ENCODE measurements around the gene ELOVL5.
"Not testable (repeated sequence)": the region's sequence is repeated elsewhere in the genome, so short reads cannot be mapped to it uniquely, and the experiment has no call there.

ELOVL5 gene

DNA sequence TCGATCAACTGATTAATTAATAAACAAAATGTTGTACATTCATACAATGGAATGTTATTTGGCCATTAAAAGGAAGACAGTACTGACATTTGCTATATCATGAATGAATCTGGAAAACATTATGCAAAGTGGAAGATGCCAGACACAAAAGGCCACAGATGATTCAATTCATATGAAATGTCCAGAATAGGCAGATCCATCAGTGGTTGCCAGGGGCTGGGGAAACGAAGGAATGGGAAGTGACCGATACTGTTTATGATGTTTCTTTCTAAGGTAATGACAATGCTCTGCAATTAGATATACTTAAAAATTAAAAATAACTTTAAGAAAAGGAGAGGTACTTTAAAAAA, 37.2 kb downstream of the ELOVL5 start:
- no peak overlapping the region for H3K4me3 ChIP-seq (ENCODE audit: low read depth in 1 of 2, low read length in 2 of 2)
- H3K4me1 ChIP-seq (ENCODE audit: insufficient read depth, low read length) = peaks cover 57% of the 10 kb centered on the region
- no peak overlapping the region for H3K9ac ChIP-seq (ENCODE audit: low read length)
- H3K27me3 ChIP-seq (ENCODE audit: control insufficient read depth in 1 of 2, insufficient read depth in 2 of 2, low read length in 2 of 2) = no peaks in the 10 kb centered on the region
- H3K27ac ChIP-seq (ENCODE audit: low read depth, low read length) = no peak overlapping the region
- H3K36me3 ChIP-seq (ENCODE audit: insufficient read depth, low read length) = no peaks in the 10 kb centered on the region
- no peaks in the 10 kb centered on the region for H3K9me3 ChIP-seq (ENCODE audit: low read length)

DNA sequence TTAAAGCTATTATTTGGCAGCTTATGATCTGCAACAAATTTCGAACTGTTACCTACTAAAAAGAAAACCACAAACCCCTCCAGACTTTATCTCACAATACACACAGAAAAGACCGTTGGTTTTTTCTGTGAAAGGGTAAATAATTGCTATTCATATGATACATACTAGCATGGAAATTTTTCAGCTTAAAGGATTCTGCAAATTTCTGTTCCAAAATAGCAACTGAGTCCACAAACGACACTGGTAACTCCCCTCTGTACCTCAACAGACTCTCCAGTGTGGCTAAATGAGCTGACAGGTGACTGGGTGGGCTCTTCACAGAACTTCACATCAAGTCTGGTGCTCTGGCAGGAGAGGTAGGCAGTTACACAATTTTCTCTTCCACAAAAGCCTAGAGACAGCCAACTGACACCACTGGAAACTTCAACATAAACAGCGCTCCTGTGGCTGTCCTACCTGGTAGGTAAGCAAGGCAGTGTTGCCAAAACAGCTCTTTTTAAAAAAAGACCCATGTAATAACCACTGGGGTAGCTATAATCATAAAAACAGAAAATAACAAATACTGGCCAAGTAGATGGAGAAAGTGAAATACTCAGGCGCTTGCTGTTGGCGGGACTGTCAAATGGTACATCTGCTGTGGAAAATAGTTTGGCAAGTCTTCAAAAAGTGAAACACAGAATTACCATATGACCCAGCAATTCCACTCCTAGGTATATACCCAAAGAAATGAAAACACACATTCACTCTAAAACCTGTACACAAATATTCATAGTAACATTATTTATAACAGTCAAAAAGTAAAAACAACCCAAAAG, 37.8 kb downstream of the ELOVL5 start:
- H3K27me3 ChIP-seq (ENCODE audit: control insufficient read depth in 1 of 2, insufficient read depth in 2 of 2, low read length in 2 of 2) = no peaks in the 10 kb centered on the region
- H3K9ac ChIP-seq (ENCODE audit: low read length) = no peak overlapping the region
- H3K36me3 ChIP-seq (ENCODE audit: insufficient read depth, low read length) = no peaks in the 10 kb centered on the region
- H3K4me3 ChIP-seq (ENCODE audit: low read depth in 1 of 2, low read length in 2 of 2) = no peak overlapping the region
- no peaks in the 10 kb centered on the region for H3K9me3 ChIP-seq (ENCODE audit: low read length)
- peaks cover 51% of the 10 kb centered on the region for H3K4me1 ChIP-seq (ENCODE audit: insufficient read depth, low read length)
- H3K27ac ChIP-seq (ENCODE audit: low read depth, low read length) = no peak overlapping the region

DNA sequence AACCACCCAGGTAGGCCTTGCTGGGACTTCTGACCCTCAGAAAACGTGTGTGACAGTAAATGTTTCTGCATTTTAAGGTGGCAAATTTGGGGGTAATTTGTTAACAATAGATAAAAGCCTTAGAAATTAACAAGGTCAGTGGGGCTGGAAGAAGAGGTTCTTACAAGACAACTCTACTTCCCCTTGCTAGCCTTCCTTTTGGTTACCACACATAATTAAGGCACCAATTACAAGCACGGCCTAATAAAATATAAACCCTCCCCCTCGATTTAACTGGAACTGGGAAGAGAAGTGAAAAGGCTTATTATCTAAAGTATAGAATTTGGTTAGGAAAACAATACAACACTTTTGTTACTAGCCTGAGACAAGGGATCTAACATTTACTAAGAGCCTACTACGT, 38.8 kb downstream of the ELOVL5 start:
- no peaks in the 10 kb centered on the region for H3K27me3 ChIP-seq (ENCODE audit: control insufficient read depth in 1 of 2, insufficient read depth in 2 of 2, low read length in 2 of 2)
- H3K9ac ChIP-seq (ENCODE audit: low read length) = no peak overlapping the region
- peaks cover 41% of the 10 kb centered on the region for H3K4me1 ChIP-seq (ENCODE audit: insufficient read depth, low read length)
- no peak overlapping the region for H3K4me3 ChIP-seq (ENCODE audit: low read depth in 1 of 2, low read length in 2 of 2)
- H3K9me3 ChIP-seq (ENCODE audit: low read length) = no peaks in the 10 kb centered on the region
- no peak overlapping the region for H3K27ac ChIP-seq (ENCODE audit: low read depth, low read length)
- no peaks in the 10 kb centered on the region for H3K36me3 ChIP-seq (ENCODE audit: insufficient read depth, low read length)

GRCh38 chr6:53309059-53309900, 39.5 kb downstream of the ELOVL5 start:
- Histone ChIP-seq H3K9ac (ENCODE audit: low read length) (no peak overlapping the region), H3K4me1 (ENCODE audit: insufficient read depth, low read length) (peaks cover 36% of the 10 kb centered on the region), H3K27me3 (ENCODE audit: control insufficient read depth in 1 of 2, insufficient read depth in 2 of 2, low read length in 2 of 2) (no peaks in the 10 kb centered on the region), H3K4me3 (ENCODE audit: low read depth in 1 of 2, low read length in 2 of 2) (no peak overlapping the region), H3K27ac (ENCODE audit: low read depth, low read length) (no peak overlapping the region), H3K36me3 (ENCODE audit: insufficient read depth, low read length) (no peaks in the 10 kb centered on the region), H3K9me3 (ENCODE audit: low read length) (no peaks in the 10 kb centered on the region)

DNA sequence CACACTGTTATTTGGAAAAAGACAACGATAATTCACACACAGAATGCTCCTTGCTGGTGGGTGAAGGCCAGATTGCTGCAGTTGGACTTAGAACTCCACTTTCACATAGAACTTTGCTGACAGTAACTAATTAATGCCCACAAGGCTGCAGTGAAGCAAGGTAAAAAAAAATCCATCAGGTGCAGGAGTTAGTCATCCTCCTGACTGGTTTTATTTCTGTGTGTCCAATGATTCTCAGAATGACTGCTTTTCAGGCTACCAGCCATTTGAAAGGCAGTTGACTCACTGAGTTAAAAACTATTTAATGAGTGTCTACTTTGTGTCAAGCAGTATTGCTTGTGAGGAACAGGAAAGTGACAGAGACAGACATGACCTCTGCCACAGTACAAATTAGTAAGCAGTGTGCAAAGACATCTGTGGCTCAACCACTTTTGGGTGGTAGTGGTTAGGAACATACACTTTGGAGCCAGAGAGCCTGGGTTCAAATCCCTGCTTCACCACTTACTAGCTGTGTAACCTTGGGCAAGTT, 41.9 kb downstream of the ELOVL5 start:
- H3K9me3 ChIP-seq (ENCODE audit: low read length) = no peaks in the 10 kb centered on the region
- no peak overlapping the region for H3K27ac ChIP-seq (ENCODE audit: low read depth, low read length)
- no peak overlapping the region for H3K9ac ChIP-seq (ENCODE audit: low read length)
- H3K4me3 ChIP-seq (ENCODE audit: low read depth in 1 of 2, low read length in 2 of 2) = no peak overlapping the region
- H3K4me1 ChIP-seq (ENCODE audit: insufficient read depth, low read length) = peaks cover 47% of the 10 kb centered on the region
- H3K36me3 ChIP-seq (ENCODE audit: insufficient read depth, low read length) = no peaks in the 10 kb centered on the region
- no peaks in the 10 kb centered on the region for H3K27me3 ChIP-seq (ENCODE audit: control insufficient read depth in 1 of 2, insufficient read depth in 2 of 2, low read length in 2 of 2)

- not testable (repeated sequence) for H3K27ac ChIP-seq (ENCODE audit: low read depth, low read length); H3K27me3 ChIP-seq (ENCODE audit: control insufficient read depth in 1 of 2, insufficient read depth in 2 of 2, low read length in 2 of 2); H3K9ac ChIP-seq (ENCODE audit: low read length); H3K9me3 ChIP-seq (ENCODE audit: low read length); H3K4me3 ChIP-seq (ENCODE audit: low read depth in 1 of 2, low read length in 2 of 2); H3K36me3 ChIP-seq (ENCODE audit: insufficient read depth, low read length)
- peaks cover 50% of the 10 kb centered on the region for H3K4me1 ChIP-seq (ENCODE audit: insufficient read depth, low read length)
Observed at GRCh38 chr6:53306217-53306616, 42.5 kb downstream of the ELOVL5 start.

GRCh38 chr6:53305506-53306005, 43.2 kb downstream of the ELOVL5 start:
- not testable (repeated sequence) for H3K4me3 ChIP-seq (ENCODE audit: low read depth in 1 of 2, low read length in 2 of 2); H3K27me3 ChIP-seq (ENCODE audit: control insufficient read depth in 1 of 2, insufficient read depth in 2 of 2, low read length in 2 of 2); H3K27ac ChIP-seq (ENCODE audit: low read depth, low read length); H3K9ac ChIP-seq (ENCODE audit: low read length); H3K36me3 ChIP-seq (ENCODE audit: insufficient read depth, low read length); H3K9me3 ChIP-seq (ENCODE audit: low read length)
- peaks cover 57% of the 10 kb centered on the region for H3K4me1 ChIP-seq (ENCODE audit: insufficient read depth, low read length)

DNA sequence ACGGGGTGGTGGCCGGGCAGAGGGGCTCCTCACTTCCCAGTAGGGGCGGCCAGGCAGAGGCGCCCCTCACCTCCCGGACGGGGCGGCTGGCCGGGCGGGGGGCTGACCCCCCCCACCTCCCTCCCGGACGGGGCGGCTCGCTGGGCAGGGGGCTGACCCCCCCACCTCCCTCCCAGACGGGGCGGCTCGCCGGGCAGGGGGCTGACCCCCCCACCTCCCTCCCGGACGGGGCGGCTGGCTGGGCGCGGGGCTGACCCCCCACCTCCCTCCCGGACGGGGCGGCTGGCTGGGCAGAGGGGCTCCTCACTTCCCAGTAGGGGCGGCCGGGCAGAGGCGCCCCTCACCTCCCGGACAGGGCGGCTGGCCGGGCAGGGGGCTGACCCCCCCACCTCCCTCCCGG, 43.8 kb downstream of the ELOVL5 start:
- H3K4me3 ChIP-seq (ENCODE audit: low read depth in 1 of 2, low read length in 2 of 2); H3K27ac ChIP-seq (ENCODE audit: low read depth, low read length); H3K9ac ChIP-seq (ENCODE audit: low read length); H3K27me3 ChIP-seq (ENCODE audit: control insufficient read depth in 1 of 2, insufficient read depth in 2 of 2, low read length in 2 of 2); H3K36me3 ChIP-seq (ENCODE audit: insufficient read depth, low read length); H3K9me3 ChIP-seq (ENCODE audit: low read length): not testable (repeated sequence)
- peaks cover 63% of the 10 kb centered on the region for H3K4me1 ChIP-seq (ENCODE audit: insufficient read depth, low read length)

GRCh38 chr6:53302678-53303360, 45.9 kb downstream of the ELOVL5 start:
- peaks cover 54% of the 10 kb centered on the region for H3K4me1 ChIP-seq (ENCODE audit: insufficient read depth, low read length)

DNA sequence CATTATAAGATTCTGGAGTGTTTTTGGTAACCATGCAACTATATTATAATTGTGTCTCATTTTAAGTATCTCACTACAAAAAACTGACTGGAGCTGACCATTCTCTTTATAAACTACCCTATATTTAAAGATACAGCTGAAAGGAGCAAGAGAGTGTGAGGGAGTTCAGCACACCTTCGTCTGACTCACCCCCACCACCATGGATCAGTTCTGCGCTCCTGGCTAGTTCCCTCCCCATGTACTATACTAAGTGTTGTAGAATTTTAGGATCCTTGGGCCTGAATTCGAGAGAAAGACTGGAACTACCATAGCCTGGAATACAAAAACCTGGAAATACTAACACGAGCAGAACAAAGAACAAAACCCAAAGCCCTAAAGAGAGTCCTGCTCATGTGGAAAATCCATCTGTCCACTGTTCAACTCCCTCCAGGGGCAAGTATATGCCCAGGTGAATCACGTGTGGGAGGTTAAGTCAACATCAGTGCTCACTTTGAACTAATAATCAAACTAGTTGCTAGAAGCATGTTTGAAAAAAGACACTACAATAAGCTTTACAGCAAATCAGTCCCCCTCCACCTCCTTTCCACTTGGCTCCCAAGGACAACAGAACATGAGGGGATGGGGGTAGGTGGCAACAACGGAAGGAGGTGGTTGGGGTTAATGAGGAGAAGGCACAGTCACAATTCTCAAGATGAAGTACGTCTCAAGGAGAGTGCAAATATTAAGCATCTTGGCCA, 46.8 kb downstream of the ELOVL5 start:
- H3K9ac ChIP-seq (ENCODE audit: low read length) = no peak overlapping the region
- no peaks in the 10 kb centered on the region for H3K36me3 ChIP-seq (ENCODE audit: insufficient read depth, low read length)
- peaks cover 45% of the 10 kb centered on the region for H3K4me1 ChIP-seq (ENCODE audit: insufficient read depth, low read length)
- no peaks in the 10 kb centered on the region for H3K9me3 ChIP-seq (ENCODE audit: low read length)
- H3K27me3 ChIP-seq (ENCODE audit: control insufficient read depth in 1 of 2, insufficient read depth in 2 of 2, low read length in 2 of 2) = no peaks in the 10 kb centered on the region
- H3K27ac ChIP-seq (ENCODE audit: low read depth, low read length) = no peak overlapping the region
- no peak overlapping the region for H3K4me3 ChIP-seq (ENCODE audit: low read depth in 1 of 2, low read length in 2 of 2)

More at GRCh38 chr6:53302678-53303360, 45.9 kb downstream of the ELOVL5 start:
- Histone ChIP-seq H3K27ac (ENCODE audit: low read depth, low read length) (no peak overlapping the region), H3K4me3 (ENCODE audit: low read depth in 1 of 2, low read length in 2 of 2) (peak overlapping the region in 1 of 2 donors; percentile 21), H3K9me3 (ENCODE audit: low read length) (no peaks in the 10 kb centered on the region), H3K9ac (ENCODE audit: low read length) (no peak overlapping the region), H3K36me3 (ENCODE audit: insufficient read depth, low read length) (no peaks in the 10 kb centered on the region), H3K27me3 (ENCODE audit: control insufficient read depth in 1 of 2, insufficient read depth in 2 of 2, low read length in 2 of 2) (no peaks in the 10 kb centered on the region)
